ENCODE results near the gene SHISAL1. TPM values are rescaled to one million over a fixed set of nuclear protein-coding genes. Genes with fewer than 3 reads are reported as not detected.

The SHISAL1 gene
- total RNA-seq, 1 experiment from 2014 or later, result 1.1 TPM

- BruUV-seq (replicated peaks), result no TSS peak
- no peak overlapping the region for H2AFZ ChIP-seq (ENCODE audit: low read length)
- TF ChIP-seq EZH2phosphoT487 (IDR thresholded peaks at IDR 0.05; ENCODE audit: borderline replicate concordance, low read length) (no peak), EZH2 (IDR thresholded peaks at IDR 0.05; ENCODE audit: low read length, unreplicated experiment) (no peak), CTCF (conservative IDR thresholded peaks at IDR 0.05; ENCODE audit: low read depth, low read length) (no peak)
- DNase-seq (no peak), ATAC-seq (no peak)
- no peaks in the 10 kb centered on the region for H3K79me2 ChIP-seq (ENCODE audit: low read length)
- no peak overlapping the region for H3K4me2 ChIP-seq (ENCODE audit: low read length)
- H3K27me3 ChIP-seq (ENCODE audit: low read length), result no peaks in the 10 kb centered on the region
- ChIA-PET POLR2A (ENCODE audit: unreplicated experiment) (no interaction called here), CTCF (no interaction called here)
- no peaks in the 10 kb centered on the region for H3K9me3 ChIP-seq (ENCODE audit: low read length)
- intact Hi-C loops (cut with micrococcal nuclease), result no loop called here
- no peak overlapping the region for H3K4me3 ChIP-seq (ENCODE audit: low read length)
- H3K9ac ChIP-seq (ENCODE audit: low read length), result no peak overlapping the region
- H3K9me2 ChIP-seq (replicated peaks; ENCODE audit: low read length), result no peaks in the 10 kb centered on the region
- no peak overlapping the region for H3K27ac ChIP-seq (ENCODE audit: low read length)
- no peaks in the 10 kb centered on the region for H3F3A ChIP-seq (ENCODE audit: low read length, unreplicated experiment)
- no peaks in the 10 kb centered on the region for H4K20me1 ChIP-seq (ENCODE audit: low read length)
- no peaks in the 10 kb centered on the region for H3K4me1 ChIP-seq (ENCODE audit: insufficient read depth, low read length)
- no peaks in the 10 kb centered on the region for H3K36me3 ChIP-seq (ENCODE audit: low read depth, low read length)
Measured at GRCh38 chr22:44271732-44272400, 40.9 kb downstream of the SHISAL1 start.

- DNase-seq (no peak), ATAC-seq (no peak)
- H3K27ac ChIP-seq (ENCODE audit: low read length), result no peak overlapping the region
- H3K4me2 ChIP-seq (ENCODE audit: low read length), result no peak overlapping the region
- intact Hi-C loops (cut with micrococcal nuclease), result no loop called here
- H3K9me3 ChIP-seq (ENCODE audit: low read length), result no peaks in the 10 kb centered on the region
- no peaks in the 10 kb centered on the region for H3K9me2 ChIP-seq (replicated peaks; ENCODE audit: low read length)
- ChIA-PET POLR2A (ENCODE audit: unreplicated experiment) (no interaction called here), CTCF (no interaction called here)
- no peaks in the 10 kb centered on the region for H4K20me1 ChIP-seq (ENCODE audit: low read length)
- no peak overlapping the region for H3K9ac ChIP-seq (ENCODE audit: low read length)
- H3K4me3 ChIP-seq (ENCODE audit: low read length), result no peak overlapping the region
- no peak overlapping the region for H2AFZ ChIP-seq (ENCODE audit: low read length)
- H3K27me3 ChIP-seq (ENCODE audit: low read length), result no peaks in the 10 kb centered on the region
- BruUV-seq (replicated peaks), result no TSS peak
- H3K36me3 ChIP-seq (ENCODE audit: low read depth, low read length), result no peaks in the 10 kb centered on the region
- H3K4me1 ChIP-seq (ENCODE audit: insufficient read depth, low read length), result no peaks in the 10 kb centered on the region
- no peaks in the 10 kb centered on the region for H3K79me2 ChIP-seq (ENCODE audit: low read length)
- TF ChIP-seq CTCF (conservative IDR thresholded peaks at IDR 0.05; ENCODE audit: low read depth, low read length), result no peak
- TF ChIP-seq EZH2 (IDR thresholded peaks at IDR 0.05; ENCODE audit: low read length, unreplicated experiment), result no peak
- TF ChIP-seq EZH2phosphoT487 (IDR thresholded peaks at IDR 0.05; ENCODE audit: borderline replicate concordance, low read length), result no peak
- no peaks in the 10 kb centered on the region for H3F3A ChIP-seq (ENCODE audit: low read length, unreplicated experiment)
Measured at GRCh38 chr22:44271010-44271500, 41.7 kb downstream of the SHISAL1 start.

GRCh38 chr22:44270556-44270880 lies 42.2 kb downstream of the SHISAL1 start:
- Histone ChIP-seq H3K9me3 (ENCODE audit: low read length) (no peaks in the 10 kb centered on the region), H3K9ac (ENCODE audit: low read length) (no peak overlapping the region), H3K27ac (ENCODE audit: low read length) (no peak overlapping the region), H3K9me2 (replicated peaks; ENCODE audit: low read length) (no peaks in the 10 kb centered on the region), H2AFZ (ENCODE audit: low read length) (no peak overlapping the region), H4K20me1 (ENCODE audit: low read length) (no peaks in the 10 kb centered on the region), H3K4me3 (ENCODE audit: low read length) (no peak overlapping the region), H3K27me3 (ENCODE audit: low read length) (no peaks in the 10 kb centered on the region), H3K36me3 (ENCODE audit: low read depth, low read length) (no peaks in the 10 kb centered on the region), H3K4me1 (ENCODE audit: insufficient read depth, low read length) (no peaks in the 10 kb centered on the region), H3F3A (ENCODE audit: low read length, unreplicated experiment) (no peaks in the 10 kb centered on the region), H3K79me2 (ENCODE audit: low read length) (no peaks in the 10 kb centered on the region), H3K4me2 (ENCODE audit: low read length) (no peak overlapping the region)
- intact Hi-C loops (cut with micrococcal nuclease), result no loop called here
- DNase-seq (no peak), ATAC-seq (no peak)
- ChIA-PET CTCF (no interaction called here), POLR2A (ENCODE audit: unreplicated experiment) (no interaction called here)
- no peak for TF ChIP-seq EZH2 (IDR thresholded peaks at IDR 0.05; ENCODE audit: low read length, unreplicated experiment)
- BruUV-seq (replicated peaks), result no TSS peak

All from PC-3 (cell line).